ENCODE results near the gene PALLD. TPM values are rescaled to one million over a fixed set of nuclear protein-coding genes. Genes with fewer than 3 reads are reported as not detected.

The PALLD gene
- total RNA-seq, 4 donors from 2014 or later: 93.3 to 214 (median 174) TPM

DNA sequence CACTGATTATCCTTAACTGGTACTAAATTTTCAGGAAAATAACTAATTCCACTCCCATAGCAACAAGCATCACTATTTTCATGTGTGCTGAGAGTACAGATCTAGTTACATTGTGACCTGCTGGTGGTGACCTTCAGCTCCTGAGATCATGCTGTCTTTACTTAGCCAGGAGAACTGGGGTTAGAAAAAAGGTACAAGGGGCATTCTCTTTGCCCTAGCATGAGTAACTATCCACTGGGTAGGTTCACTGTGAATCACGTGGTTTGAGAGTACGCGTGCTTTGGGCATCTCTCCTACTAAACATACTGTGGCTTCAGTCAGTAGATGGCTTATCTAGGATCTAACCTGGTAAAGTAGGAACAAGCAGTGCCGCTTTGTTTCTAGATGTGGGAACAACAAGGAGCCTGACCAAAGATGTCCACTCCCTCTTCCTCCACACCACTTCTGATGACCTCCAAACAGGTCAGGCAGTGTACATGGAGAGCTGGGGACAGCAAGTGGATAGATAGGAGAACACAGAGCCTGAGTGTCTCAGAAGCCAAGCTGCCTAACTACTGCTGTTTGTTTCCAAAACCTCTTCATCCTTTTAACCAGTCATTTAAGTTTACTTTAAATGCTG is 423.0 kb downstream of the PALLD start:
- Histone ChIP-seq H3K36me3 (peaks cover 0 to 36% (median 0%) of the 10 kb centered on the region in 3 donors), H3K4me1 (peaks cover 0 to 16% (median 0%) of the 10 kb centered on the region in 4 donors), H3K27ac (no peak overlapping the region), H3K27me3 (no peaks in the 10 kb centered on the region), H3K4me3 (no peak overlapping the region), H3K9me3 (no peaks in the 10 kb centered on the region)
- no peak for TF ChIP-seq EP300 (IDR thresholded peaks at IDR 0.05)
- TF ChIP-seq, protein P1, sequence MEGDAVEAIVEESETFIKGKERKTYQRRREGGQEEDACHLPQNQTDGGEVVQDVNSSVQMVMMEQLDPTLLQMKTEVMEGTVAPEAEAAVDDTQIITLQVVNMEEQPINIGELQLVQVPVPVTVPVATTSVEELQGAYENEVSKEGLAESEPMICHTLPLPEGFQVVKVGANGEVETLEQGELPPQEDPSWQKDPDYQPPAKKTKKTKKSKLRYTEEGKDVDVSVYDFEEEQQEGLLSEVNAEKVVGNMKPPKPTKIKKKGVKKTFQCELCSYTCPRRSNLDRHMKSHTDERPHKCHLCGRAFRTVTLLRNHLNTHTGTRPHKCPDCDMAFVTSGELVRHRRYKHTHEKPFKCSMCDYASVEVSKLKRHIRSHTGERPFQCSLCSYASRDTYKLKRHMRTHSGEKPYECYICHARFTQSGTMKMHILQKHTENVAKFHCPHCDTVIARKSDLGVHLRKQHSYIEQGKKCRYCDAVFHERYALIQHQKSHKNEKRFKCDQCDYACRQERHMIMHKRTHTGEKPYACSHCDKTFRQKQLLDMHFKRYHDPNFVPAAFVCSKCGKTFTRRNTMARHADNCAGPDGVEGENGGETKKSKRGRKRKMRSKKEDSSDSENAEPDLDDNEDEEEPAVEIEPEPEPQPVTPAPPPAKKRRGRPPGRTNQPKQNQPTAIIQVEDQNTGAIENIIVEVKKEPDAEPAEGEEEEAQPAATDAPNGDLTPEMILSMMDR (IDR thresholded peaks at IDR 0.05): no peak
- no peak for TF ChIP-seq POLR2A (IDR thresholded peaks at IDR 0.05)
- 85 to 89% methylated on average over 4 of the region's 4 CpGs for WGBS, 2 donors
- DNase-seq (ENCODE audit: low spot score in 2 of 2): no peak

DNA sequence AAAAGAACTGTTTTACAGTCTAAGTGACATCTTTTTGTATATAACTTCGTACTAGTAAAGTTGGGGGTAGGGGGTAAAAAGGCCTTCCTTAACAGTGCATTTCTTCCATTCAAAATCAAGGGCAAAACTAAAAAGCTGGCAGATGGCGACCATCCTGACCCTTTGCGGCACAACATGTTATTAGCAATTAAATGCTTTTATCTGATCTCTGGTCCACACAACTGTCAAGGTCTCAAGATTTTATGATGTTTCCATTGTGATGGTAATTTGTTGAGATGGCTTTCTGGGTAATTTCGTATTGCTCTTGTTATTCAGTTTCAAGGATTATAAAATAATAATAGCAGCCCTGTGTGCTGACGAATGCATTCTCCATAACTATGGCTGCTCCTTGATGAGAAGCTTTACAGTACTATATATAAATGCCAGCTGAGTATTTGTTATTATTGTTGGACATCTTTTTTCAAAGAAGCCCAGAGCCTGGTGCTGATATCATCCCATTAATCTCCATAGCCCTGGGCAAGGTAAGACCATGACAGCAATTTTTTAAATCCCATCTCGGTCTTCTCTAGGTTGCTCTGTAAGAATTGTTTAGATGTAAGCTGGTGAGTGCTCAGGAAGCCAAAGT is 423.7 kb downstream of the PALLD start:
- no peak for DNase-seq (ENCODE audit: low spot score in 2 of 2)
- H3K4me1 ChIP-seq: peaks cover 0 to 16% (median 0%) of the 10 kb centered on the region in 4 donors
- H3K27me3 ChIP-seq: no peaks in the 10 kb centered on the region
- TF ChIP-seq, protein P1 (IDR thresholded peaks at IDR 0.05): no peak
- TF ChIP-seq POLR2A (IDR thresholded peaks at IDR 0.05) (no peak), EP300 (IDR thresholded peaks at IDR 0.05) (no peak)
- peaks cover 0 to 43% (median 0%) of the 10 kb centered on the region in 3 donors for H3K36me3 ChIP-seq
- 75 to 76% methylated on average over 6 of the region's 6 CpGs for WGBS, 2 donors
- H3K4me3 ChIP-seq: no peak overlapping the region
- no peaks in the 10 kb centered on the region for H3K9me3 ChIP-seq
- H3K27ac ChIP-seq: no peak overlapping the region

DNA sequence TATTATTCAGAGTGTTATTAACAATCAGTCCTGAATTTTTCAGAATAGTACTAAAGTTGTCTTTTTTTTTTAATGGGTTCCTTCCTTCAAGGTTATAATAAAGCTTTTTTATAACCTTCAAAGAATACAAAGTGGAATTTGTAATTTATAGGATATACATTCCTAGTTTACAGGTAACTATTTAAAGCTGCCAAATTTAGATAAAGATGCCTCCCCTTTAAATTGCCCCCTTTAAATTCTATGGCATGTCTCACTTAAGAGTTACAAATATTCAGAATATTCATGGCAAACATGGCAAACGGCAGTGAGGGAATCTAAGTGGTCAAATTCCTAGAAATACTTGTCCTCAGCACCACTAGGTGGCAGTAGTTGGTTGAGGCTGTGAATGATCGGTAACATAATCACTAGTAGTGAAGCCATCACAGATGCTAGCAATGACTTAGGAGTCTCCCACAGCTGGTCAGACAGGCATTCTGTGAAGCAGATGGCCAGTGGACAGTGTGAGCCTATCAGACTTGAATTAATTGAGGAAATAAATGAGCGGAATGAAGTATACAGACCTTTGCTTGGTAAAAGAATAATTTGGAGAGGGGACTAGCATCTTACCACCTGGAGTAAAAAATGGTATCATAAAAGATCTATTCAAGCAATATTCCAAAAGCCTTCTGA is 426.8 kb downstream of the PALLD start:
- peaks cover 0 to 12% (median 0%) of the 10 kb centered on the region in 4 donors for H3K4me1 ChIP-seq
- 15 to 19% methylated on average over 3 of the region's 3 CpGs for WGBS, 2 donors
- H3K27ac ChIP-seq: no peak overlapping the region
- TF ChIP-seq POLR2A (IDR thresholded peaks at IDR 0.05) (no peak), EP300 (IDR thresholded peaks at IDR 0.05) (no peak)
- TF ChIP-seq, protein P1 (IDR thresholded peaks at IDR 0.05): peak; percentile 67 to 76 (median 69)
- peak in 1 of 2 donors; percentile 86 for DNase-seq (ENCODE audit: low spot score in 2 of 2)
- no peak overlapping the region for H3K4me3 ChIP-seq
- H3K36me3 ChIP-seq: peaks cover 0 to 66% (median 0%) of the 10 kb centered on the region in 3 donors
- H3K27me3 ChIP-seq: no peaks in the 10 kb centered on the region
- H3K9me3 ChIP-seq: no peaks in the 10 kb centered on the region

DNA sequence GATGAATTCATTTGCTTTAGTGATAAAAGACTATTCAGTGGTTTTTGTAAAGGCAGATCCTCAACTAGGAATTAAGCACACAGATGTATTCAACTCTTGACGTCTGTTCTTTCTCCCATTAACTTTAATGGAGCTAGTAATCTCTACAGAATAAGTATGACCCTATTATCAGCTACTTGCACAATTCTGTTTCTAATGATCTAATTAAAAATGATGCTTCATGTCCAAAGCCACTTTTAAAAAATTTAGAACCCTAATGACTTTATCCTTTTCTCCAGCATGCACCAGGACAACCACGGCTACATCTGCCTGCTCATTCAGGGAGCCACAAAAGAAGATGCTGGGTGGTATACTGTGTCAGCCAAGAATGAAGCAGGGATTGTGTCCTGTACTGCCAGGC is 427.8 kb downstream of the PALLD start:
- Histone ChIP-seq H3K36me3 (peaks cover 0 to 76% (median 0%) of the 10 kb centered on the region in 3 donors), H3K4me1 (peaks cover 0 to 12% (median 0%) of the 10 kb centered on the region in 4 donors), H3K27me3 (no peaks in the 10 kb centered on the region), H3K27ac (no peak overlapping the region), H3K9me3 (no peaks in the 10 kb centered on the region), H3K4me3 (no peak overlapping the region)
- TF ChIP-seq POLR2A (IDR thresholded peaks at IDR 0.05) (no peak), EP300 (IDR thresholded peaks at IDR 0.05) (no peak)
- TF ChIP-seq, protein P1 (IDR thresholded peaks at IDR 0.05): no peak
- no peak for DNase-seq (ENCODE audit: low spot score in 2 of 2)
- WGBS, 2 donors: 84 to 90% methylated on average over 2 of the region's 2 CpGs
